Sigmoid colon (tissue), 7 donors: ENCODE measurements around the gene DNAL1. TPM values are rescaled to one million over a fixed set of nuclear protein-coding genes. Genes with fewer than 3 reads are reported as not detected.

Source experiments
- DNase-seq: peaks from one replicate; pipeline ENCODE4 v3.0.0-alpha.2; 2019
- H3K27ac ChIP-seq, 4 donors: fragments of 200-600 bp; sonication (generic); one replicate each; pipeline ENCODE4 v1.5.1; 2016 to 2019; ENCODE audit warnings: mild to moderate bottlenecking in 1 of 4
- H3K27me3 ChIP-seq, 3 donors: fragments of 200-600 bp; sonication (generic); one replicate each; pipeline ENCODE4 v1.5.1; 2019; ENCODE audit warnings: mild to moderate bottlenecking in 1 of 3
- H3K36me3 ChIP-seq, 4 donors: fragments of 200-600 bp; sonication (generic); one replicate each; pipeline ENCODE4 v1.5.1; 2016 to 2019
- H3K4me1 ChIP-seq, 4 donors: fragments of 200-600 bp; sonication (generic); one replicate each; pipeline ENCODE4 v1.5.1; 2017 to 2019
- H3K4me3 ChIP-seq, 4 donors: fragments of 200-600 bp; sonication (generic); one replicate each; pipeline ENCODE4 v1.5.1; 2017 to 2019; ENCODE audit warnings: mild to moderate bottlenecking in 2 of 4, moderate library complexity in 1 of 4
- H3K9me3 ChIP-seq, 4 donors: fragments of 200-600 bp in 3 of 4; sonication (generic) in 3 of 4; one replicate each; pipeline versions ENCODE4 v1.5.1 to v1.6.1; 2013 to 2019
- CTCF ChIP-seq, 4 experiments: fragments of 450-650 bp in 3 of 4; fragments of 200-600 bp in 1 of 4; IDR thresholded peaks; one replicate each; pipeline ENCODE4 v1.5.1; 2016 to 2019; ENCODE audit warnings: antibody characterized with exemption in 4 of 4, mild to moderate bottlenecking in 3 of 4, moderate library complexity in 2 of 4
- EP300 ChIP-seq, 4 donors: sonication (generic); formaldehyde crosslinking; IDR thresholded peaks; one replicate each; pipeline ENCODE4 v1.6.1; 2017; ENCODE audit warnings: antibody characterized with exemption in 4 of 4
- POLR2A ChIP-seq, 2 donors: fragments of 450-650 bp; IDR thresholded peaks; one replicate each; pipeline ENCODE4 v1.6.1; 2016; ENCODE audit warnings: antibody characterized with exemption in 2 of 2, mild to moderate bottlenecking in 2 of 2, moderate library complexity in 2 of 2
- POLR2AphosphoS5 ChIP-seq, 4 donors: sonication (generic); formaldehyde crosslinking; IDR thresholded peaks; one replicate each; pipeline ENCODE4 v1.6.1; 2017; ENCODE audit warnings: antibody characterized with exemption in 4 of 4
- WGBS, 2 donors: extraction: QIAGEN DNeasy Blood & Tissue Kit; methylation state at CpG; one replicate each; pipeline ENCODE4 v1.1.7; 2013; 5-methylcytosine and 5-hydroxymethylcytosine counted together
- intact Hi-C: fragments of 100-400 bp; cut with DNase I; formaldehyde crosslinking; loops from one replicate; pipeline ENCODE4 v1.15.1; 2023
- polyA plus RNA-seq, 3 donors: library from polyadenylated mRNA; stranded (reverse); fragments of 200-250 nt; gene quantifications; one replicate each; pipeline ENCODE4 v1.2.3, GENCODE V29; 2013
- total RNA-seq, 4 donors: library from RNA; depleted of rRNA; stranded (reverse); fragments of >200 nt; gene quantifications; one replicate each; pipeline ENCODE4 v1.1.0, GENCODE V29; 2016
- donor health status: healthy with polysubstance abuse.
- donor health status: Bipolar disorder and iron deficiency.
- donor health status: healthy.

The DNAL1 gene
- total and polyA plus RNA-seq, 7 donors: 4.6 to 20.0 (median 6.9) TPM

GRCh38 chr14:73616831-73617230 lies 28.0 kb upstream of the DNAL1 start:
- intact Hi-C loops: no loop called here
- Histone ChIP-seq H3K9me3 (no peaks in the 10 kb centered on the region), H3K4me3 (no peak overlapping the region), H3K36me3 (no peaks in the 10 kb centered on the region), H3K27me3 (no peaks in the 10 kb centered on the region), H3K4me1 (peaks cover 0 to 10% (median 3%) of the 10 kb centered on the region in 4 donors), H3K27ac (no peak overlapping the region)
- no peak for TF ChIP-seq EP300 (IDR thresholded peaks at IDR 0.05)
- WGBS, 2 donors: 85 to 88% methylated on average over 4 of the region's 4 CpGs
- no peak for DNase-seq

DNA sequence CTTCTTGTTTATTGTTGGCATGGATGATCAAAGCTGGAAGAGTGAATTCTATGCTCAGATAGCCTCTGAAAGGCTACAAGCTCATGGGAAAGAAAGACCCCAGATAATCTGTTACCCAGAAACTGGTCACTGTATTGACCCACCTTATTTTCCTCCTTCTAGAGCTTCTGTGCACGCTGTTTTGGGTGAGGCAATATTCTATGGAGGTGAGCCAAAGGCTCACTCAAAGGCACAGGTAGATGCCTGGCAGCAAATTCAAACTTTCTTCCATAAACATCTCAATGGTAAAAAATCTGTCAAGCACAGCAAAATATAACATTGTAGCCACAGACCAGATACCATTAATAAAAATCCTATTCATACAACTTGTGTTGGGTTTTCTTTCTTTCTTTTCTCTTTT lies 25.3 kb upstream of the DNAL1 start:
- H3K27ac ChIP-seq: no peak overlapping the region
- H3K4me1 ChIP-seq: no peaks in the 10 kb centered on the region
- intact Hi-C loops: no loop called here
- no peaks in the 10 kb centered on the region for H3K36me3 ChIP-seq
- no peaks in the 10 kb centered on the region for H3K27me3 ChIP-seq
- TF ChIP-seq EP300 (IDR thresholded peaks at IDR 0.05) (no peak), POLR2AphosphoS5 (IDR thresholded peaks at IDR 0.05) (no peak), POLR2A (IDR thresholded peaks at IDR 0.05) (no peak), CTCF (IDR thresholded peaks at IDR 0.05) (no peak)
- DNase-seq: no peak
- 48 to 83% methylated on average over 1 of the region's 1 CpG for WGBS, 2 donors
- no peaks in the 10 kb centered on the region for H3K9me3 ChIP-seq
- H3K4me3 ChIP-seq: no peak overlapping the region

GRCh38 chr14:73620268-73620667 lies 24.5 kb upstream of the DNAL1 start:
- H3K9me3 ChIP-seq: no peaks in the 10 kb centered on the region
- intact Hi-C loops: no loop called here
- H3K36me3 ChIP-seq: no peaks in the 10 kb centered on the region
- H3K27ac ChIP-seq: no peak overlapping the region
- DNase-seq: no peak
- WGBS, 2 donors: 90% methylated on average over 10 of the region's 10 CpGs
- no peaks in the 10 kb centered on the region for H3K4me1 ChIP-seq
- H3K27me3 ChIP-seq: no peaks in the 10 kb centered on the region
- no peak for TF ChIP-seq POLR2AphosphoS5 (IDR thresholded peaks at IDR 0.05)
- no peak for TF ChIP-seq CTCF (IDR thresholded peaks at IDR 0.05)
- no peak for TF ChIP-seq EP300 (IDR thresholded peaks at IDR 0.05)
- no peak for TF ChIP-seq POLR2A (IDR thresholded peaks at IDR 0.05)
- no peak overlapping the region for H3K4me3 ChIP-seq

DNA sequence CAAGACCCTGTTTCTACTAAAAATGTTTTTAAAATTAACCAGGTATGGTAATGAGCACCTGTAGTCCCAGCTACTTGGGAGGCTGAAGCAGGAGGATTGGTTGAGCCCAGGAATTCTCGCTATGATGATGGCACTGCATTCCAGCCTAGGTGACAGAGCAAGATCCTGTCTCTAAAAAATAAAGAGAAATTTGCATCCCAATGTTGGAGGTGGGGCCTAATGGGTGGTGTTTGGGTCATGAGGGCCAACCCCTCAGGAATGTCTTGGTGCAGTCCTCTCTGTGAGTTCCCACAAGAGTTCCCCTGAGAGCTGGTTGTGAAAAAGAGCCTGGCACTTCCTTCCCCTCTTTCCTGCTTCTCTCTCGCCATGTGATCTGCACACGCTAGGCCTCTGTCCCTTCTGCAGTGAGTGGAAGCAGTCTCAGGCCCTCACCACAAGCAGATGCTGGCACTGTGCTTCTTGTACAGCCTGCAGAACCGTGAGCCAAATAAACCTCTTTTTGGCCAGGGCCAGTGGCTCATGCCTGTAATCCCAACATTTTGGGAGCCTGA lies 21.2 kb upstream of the DNAL1 start:
- DNase-seq: no peak
- Histone ChIP-seq H3K4me3 (no peak overlapping the region), H3K4me1 (no peaks in the 10 kb centered on the region), H3K36me3 (no peaks in the 10 kb centered on the region), H3K27ac (no peak overlapping the region), H3K27me3 (no peaks in the 10 kb centered on the region), H3K9me3 (no peaks in the 10 kb centered on the region)
- intact Hi-C loops: no loop called here
- WGBS, 2 donors: 86 to 92% methylated on average over 4 of the region's 4 CpGs
- no peak for TF ChIP-seq EP300 (IDR thresholded peaks at IDR 0.05)

- 47 to 69% methylated on average over 1 of the region's 1 CpG for WGBS, 2 donors
- intact Hi-C loops: no loop called here
- H3K4me1 ChIP-seq: no peaks in the 10 kb centered on the region
- TF ChIP-seq CTCF (IDR thresholded peaks at IDR 0.05): no peak
- TF ChIP-seq EP300 (IDR thresholded peaks at IDR 0.05): no peak
- no peak for TF ChIP-seq POLR2AphosphoS5 (IDR thresholded peaks at IDR 0.05)
- no peak for TF ChIP-seq POLR2A (IDR thresholded peaks at IDR 0.05)
- DNase-seq: no peak
- no peaks in the 10 kb centered on the region for H3K9me3 ChIP-seq
- no peaks in the 10 kb centered on the region for H3K27me3 ChIP-seq
- no peak overlapping the region for H3K4me3 ChIP-seq
- H3K36me3 ChIP-seq: no peaks in the 10 kb centered on the region
- H3K27ac ChIP-seq: no peak overlapping the region
Measured at GRCh38 chr14:73625706-73626105, 19.1 kb upstream of the DNAL1 start.

- H3K4me1 ChIP-seq: no peaks in the 10 kb centered on the region
- H3K36me3 ChIP-seq: no peaks in the 10 kb centered on the region
- H3K4me3 ChIP-seq: no peak overlapping the region
- intact Hi-C loops: no loop called here
- no peak overlapping the region for H3K27ac ChIP-seq
- H3K27me3 ChIP-seq: no peaks in the 10 kb centered on the region
- TF ChIP-seq EP300 (IDR thresholded peaks at IDR 0.05): no peak
- no peak for TF ChIP-seq POLR2AphosphoS5 (IDR thresholded peaks at IDR 0.05)
- TF ChIP-seq POLR2A (IDR thresholded peaks at IDR 0.05): no peak
- no peak for TF ChIP-seq CTCF (IDR thresholded peaks at IDR 0.05)
- WGBS, 2 donors: 80 to 90% methylated on average over 2 of the region's 2 CpGs
- DNase-seq: no peak
- no peaks in the 10 kb centered on the region for H3K9me3 ChIP-seq
Measured at GRCh38 chr14:73627151-73627558, 17.6 kb upstream of the DNAL1 start.
